Gastroesophageal sphincter (tissue), 3 donors: ENCODE data around the gene ZDHHC16.

Experiments
- CTCF ChIP-seq, 4 experiments: fragments of 200-600 bp in 2 of 4; fragments of 450-650 bp in 2 of 4; sonication (generic) in 1 of 4; IDR thresholded peaks; one replicate each; pipeline ENCODE4 v1.5.1; 2017 to 2019; ENCODE audit warnings: antibody characterized with exemption in 4 of 4, mild to moderate bottlenecking in 2 of 4, moderate library complexity in 2 of 4
- EP300 ChIP-seq: sonication (generic); formaldehyde crosslinking; IDR thresholded peaks from one replicate; pipeline ENCODE4 v1.6.1; 2017; ENCODE audit warnings: antibody characterized with exemption, mild to moderate bottlenecking
- POLR2A ChIP-seq, 2 donors: fragments of 450-650 bp; IDR thresholded peaks; one replicate each; pipeline ENCODE4 v1.6.1; 2017; ENCODE audit warnings: antibody characterized with exemption in 2 of 2, mild to moderate bottlenecking in 2 of 2, moderate library complexity in 1 of 2
- POLR2AphosphoS5 ChIP-seq: sonication (generic); formaldehyde crosslinking; IDR thresholded peaks from one replicate; pipeline ENCODE4 v1.6.1; 2017; ENCODE audit warnings: antibody characterized with exemption

- TF ChIP-seq CTCF (IDR thresholded peaks at IDR 0.05): no peak
- no peak for TF ChIP-seq POLR2A (IDR thresholded peaks at IDR 0.05)
- TF ChIP-seq POLR2AphosphoS5: no peak
- no peak for TF ChIP-seq EP300
Observed at GRCh38 chr10:97427571-97428179, 18.3 kb upstream of the ZDHHC16 start.
